ENCODE results near the gene WRAP73.

GRCh38 chr1:3604468-3604974, 45.4 kb downstream of the WRAP73 start:
- TF ChIP-seq RAD21 (IDR thresholded peaks at IDR 0.05; ENCODE audit: low read depth): no peak
- no peak for TF ChIP-seq REST (IDR thresholded peaks at IDR 0.05; ENCODE audit: low read depth)
- no peak for TF ChIP-seq EGR1 (IDR thresholded peaks at IDR 0.05)
- no peak for TF ChIP-seq TAF1 (IDR thresholded peaks at IDR 0.05; ENCODE audit: low read depth)
- TF ChIP-seq TEAD4 (IDR thresholded peaks at IDR 0.05): no peak
- TF ChIP-seq EP300 (IDR thresholded peaks at IDR 0.05; ENCODE audit: borderline replicate concordance): no peak
- TF ChIP-seq MAX (IDR thresholded peaks at IDR 0.05): no peak
- TF ChIP-seq CREB1 (IDR thresholded peaks at IDR 0.05; ENCODE audit: low read depth): no peak
- TF ChIP-seq USF1 (IDR thresholded peaks at IDR 0.05): no peak

Measured in Ishikawa (cell line).